SK-N-SH treated with all-trans-retinoic acid at 6 μM for 48 hours (cell line): Measurements from ENCODE around the gene EMID1.

ENCODE experiments used
- ATAC-seq: fragments of 200-7000 bp; cut with Tn5 transposase; 3 replicates; pipeline ENCODE4 v1.9.1; 2020; ENCODE audit warnings: mild to moderate bottlenecking, moderate library complexity
- BACH2 ChIP-seq: fragments of 250-450 bp; sonication (Bioruptor Pico); IDR thresholded peaks from 2 replicates; pipeline ENCODE4 v1.9.0; 2021; ENCODE audit warnings: mild to moderate bottlenecking, borderline replicate concordance
- GLIS3 ChIP-seq: fragments of 250-450 bp; sonication (Bioruptor Pico); IDR thresholded peaks from 2 replicates; pipeline ENCODE4 v1.5.0; 2020; ENCODE audit warnings: mild to moderate bottlenecking, moderate library complexity
- ISL1 ChIP-seq: fragments of 250-450 bp; sonication (Bioruptor Pico); IDR thresholded peaks from 2 replicates; pipeline ENCODE4 v2.1.2; 2022; ENCODE audit warnings: mild to moderate bottlenecking, moderate library complexity
- PPARA ChIP-seq: fragments of 250-450 bp; sonication (Bioruptor Pico); IDR thresholded peaks from 2 replicates; pipeline ENCODE4 v1.5.0; 2020; ENCODE audit warnings: mild to moderate bottlenecking, borderline replicate concordance
- RARB ChIP-seq: fragments of 250-450 bp; sonication (Bioruptor Pico); IDR thresholded peaks from 2 replicates; pipeline ENCODE4 v1.8.0; 2021; ENCODE audit warnings: mild to moderate bottlenecking, moderate library complexity
- ZC3H10 ChIP-seq: fragments of 250-450 bp; sonication (Bioruptor Pico); IDR thresholded peaks from 2 replicates; pipeline ENCODE4 v1.5.1; 2021; ENCODE audit warnings: mild to moderate bottlenecking, moderate library complexity
- ZFP3 ChIP-seq: fragments of 250-450 bp; sonication (Bioruptor Pico); IDR thresholded peaks from 2 replicates; pipeline ENCODE4 v1.5.0; 2020; ENCODE audit warnings: mild to moderate bottlenecking, moderate library complexity
- ZNF70 ChIP-seq: fragments of 450-650 bp; formaldehyde crosslinking; IDR thresholded peaks from 2 replicates; pipeline ENCODE4 v1.5.0; 2020; ENCODE audit warnings: mild to moderate bottlenecking, moderate library complexity
- ZNF8 ChIP-seq: fragments of 450-650 bp; formaldehyde crosslinking; IDR thresholded peaks from 2 replicates; pipeline ENCODE4 v1.5.0; 2020; ENCODE audit warnings: mild to moderate bottlenecking, moderate library complexity
- TF ChIP-seq, protein P1 (sequence below): fragments of 250-450 bp; sonication (Bioruptor Pico); IDR thresholded peaks from 2 replicates; pipeline ENCODE4 v1.5.1; 2021; ENCODE audit warnings: mild to moderate bottlenecking, moderate library complexity
- TF ChIP-seq, protein P2 (sequence below): fragments of 250-450 bp; sonication (Bioruptor Pico); IDR thresholded peaks from 2 replicates; pipeline ENCODE4 v1.5.0; 2020; ENCODE audit warnings: mild to moderate bottlenecking, moderate library complexity
- TF ChIP-seq, protein P3 (sequence below): fragments of 250-450 bp; sonication (Bioruptor Pico); IDR thresholded peaks from 2 replicates; pipeline ENCODE4 v1.5.1; 2020; ENCODE audit warnings: low read depth, mild to moderate bottlenecking, moderate library complexity
- TF ChIP-seq, protein P4 (sequence below): fragments of 250-450 bp; sonication (Bioruptor Pico); IDR thresholded peaks from 2 replicates; pipeline ENCODE4 v1.8.0; 2021; ENCODE audit warnings: low read depth, mild to moderate bottlenecking, moderate library complexity, borderline replicate concordance
- TF ChIP-seq, protein P5 (sequence below): fragments of 250-450 bp; sonication (Bioruptor Pico); IDR thresholded peaks from 2 replicates; pipeline ENCODE4 v1.8.0; 2020; ENCODE audit warnings: mild to moderate bottlenecking, moderate library complexity, borderline replicate concordance

Gene EMID1

DNA sequence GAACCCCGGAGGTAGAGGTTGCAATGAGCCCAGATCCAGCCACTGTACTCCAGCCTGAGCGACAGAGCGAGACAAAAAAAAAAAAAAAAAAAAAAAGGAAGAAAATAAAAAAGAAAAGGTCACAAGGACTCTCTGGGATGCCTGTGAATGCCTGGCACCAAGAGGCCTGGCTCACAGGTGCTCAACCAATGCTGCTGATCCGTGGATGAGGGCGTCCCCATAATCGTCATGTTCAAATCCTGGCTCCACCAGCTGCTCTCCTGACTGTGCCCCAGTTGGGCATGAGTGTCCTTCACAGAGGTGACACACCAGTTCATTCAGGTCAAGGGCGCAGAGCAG, 100.1 kb downstream of the EMID1 start:
- no peak for ATAC-seq
- TF ChIP-seq ZNF70 (no peak), ZFP3 (no peak), PPARA (CRISPR knock-in tag) (no peak), ZC3H10 (no peak), BACH2 (CRISPR knock-in tag) (no peak), GLIS3 (CRISPR knock-in tag) (no peak), ISL1 (CRISPR knock-in tag) (no peak), ZNF8 (CRISPR knock-in tag) (no peak), RARB (no peak)
- TF ChIP-seq, protein P1, sequence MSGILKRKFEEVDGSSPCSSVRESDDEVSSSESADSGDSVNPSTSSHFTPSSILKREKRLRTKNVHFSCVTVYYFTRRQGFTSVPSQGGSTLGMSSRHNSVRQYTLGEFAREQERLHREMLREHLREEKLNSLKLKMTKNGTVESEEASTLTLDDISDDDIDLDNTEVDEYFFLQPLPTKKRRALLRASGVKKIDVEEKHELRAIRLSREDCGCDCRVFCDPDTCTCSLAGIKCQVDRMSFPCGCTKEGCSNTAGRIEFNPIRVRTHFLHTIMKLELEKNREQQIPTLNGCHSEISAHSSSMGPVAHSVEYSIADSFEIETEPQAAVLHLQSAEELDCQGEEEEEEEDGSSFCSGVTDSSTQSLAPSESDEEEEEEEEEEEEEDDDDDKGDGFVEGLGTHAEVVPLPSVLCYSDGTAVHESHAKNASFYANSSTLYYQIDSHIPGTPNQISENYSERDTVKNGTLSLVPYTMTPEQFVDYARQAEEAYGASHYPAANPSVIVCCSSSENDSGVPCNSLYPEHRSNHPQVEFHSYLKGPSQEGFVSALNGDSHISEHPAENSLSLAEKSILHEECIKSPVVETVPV (CRISPR knock-in tag), result no peak
- TF ChIP-seq, protein P2, sequence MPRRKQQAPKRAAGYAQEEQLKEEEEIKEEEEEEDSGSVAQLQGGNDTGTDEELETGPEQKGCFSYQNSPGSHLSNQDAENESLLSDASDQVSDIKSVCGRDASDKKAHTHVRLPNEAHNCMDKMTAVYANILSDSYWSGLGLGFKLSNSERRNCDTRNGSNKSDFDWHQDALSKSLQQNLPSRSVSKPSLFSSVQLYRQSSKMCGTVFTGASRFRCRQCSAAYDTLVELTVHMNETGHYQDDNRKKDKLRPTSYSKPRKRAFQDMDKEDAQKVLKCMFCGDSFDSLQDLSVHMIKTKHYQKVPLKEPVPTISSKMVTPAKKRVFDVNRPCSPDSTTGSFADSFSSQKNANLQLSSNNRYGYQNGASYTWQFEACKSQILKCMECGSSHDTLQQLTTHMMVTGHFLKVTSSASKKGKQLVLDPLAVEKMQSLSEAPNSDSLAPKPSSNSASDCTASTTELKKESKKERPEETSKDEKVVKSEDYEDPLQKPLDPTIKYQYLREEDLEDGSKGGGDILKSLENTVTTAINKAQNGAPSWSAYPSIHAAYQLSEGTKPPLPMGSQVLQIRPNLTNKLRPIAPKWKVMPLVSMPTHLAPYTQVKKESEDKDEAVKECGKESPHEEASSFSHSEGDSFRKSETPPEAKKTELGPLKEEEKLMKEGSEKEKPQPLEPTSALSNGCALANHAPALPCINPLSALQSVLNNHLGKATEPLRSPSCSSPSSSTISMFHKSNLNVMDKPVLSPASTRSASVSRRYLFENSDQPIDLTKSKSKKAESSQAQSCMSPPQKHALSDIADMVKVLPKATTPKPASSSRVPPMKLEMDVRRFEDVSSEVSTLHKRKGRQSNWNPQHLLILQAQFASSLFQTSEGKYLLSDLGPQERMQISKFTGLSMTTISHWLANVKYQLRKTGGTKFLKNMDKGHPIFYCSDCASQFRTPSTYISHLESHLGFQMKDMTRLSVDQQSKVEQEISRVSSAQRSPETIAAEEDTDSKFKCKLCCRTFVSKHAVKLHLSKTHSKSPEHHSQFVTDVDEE (CRISPR knock-in tag), result no peak
- TF ChIP-seq, protein P3, sequence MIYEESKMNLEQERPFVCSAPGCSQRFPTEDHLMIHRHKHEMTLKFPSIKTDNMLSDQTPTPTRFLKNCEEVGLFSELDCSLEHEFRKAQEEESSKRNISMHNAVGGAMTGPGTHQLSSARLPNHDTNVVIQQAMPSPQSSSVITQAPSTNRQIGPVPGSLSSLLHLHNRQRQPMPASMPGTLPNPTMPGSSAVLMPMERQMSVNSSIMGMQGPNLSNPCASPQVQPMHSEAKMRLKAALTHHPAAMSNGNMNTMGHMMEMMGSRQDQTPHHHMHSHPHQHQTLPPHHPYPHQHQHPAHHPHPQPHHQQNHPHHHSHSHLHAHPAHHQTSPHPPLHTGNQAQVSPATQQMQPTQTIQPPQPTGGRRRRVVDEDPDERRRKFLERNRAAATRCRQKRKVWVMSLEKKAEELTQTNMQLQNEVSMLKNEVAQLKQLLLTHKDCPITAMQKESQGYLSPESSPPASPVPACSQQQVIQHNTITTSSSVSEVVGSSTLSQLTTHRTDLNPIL (CRISPR knock-in tag), result no peak
- TF ChIP-seq, protein P4, sequence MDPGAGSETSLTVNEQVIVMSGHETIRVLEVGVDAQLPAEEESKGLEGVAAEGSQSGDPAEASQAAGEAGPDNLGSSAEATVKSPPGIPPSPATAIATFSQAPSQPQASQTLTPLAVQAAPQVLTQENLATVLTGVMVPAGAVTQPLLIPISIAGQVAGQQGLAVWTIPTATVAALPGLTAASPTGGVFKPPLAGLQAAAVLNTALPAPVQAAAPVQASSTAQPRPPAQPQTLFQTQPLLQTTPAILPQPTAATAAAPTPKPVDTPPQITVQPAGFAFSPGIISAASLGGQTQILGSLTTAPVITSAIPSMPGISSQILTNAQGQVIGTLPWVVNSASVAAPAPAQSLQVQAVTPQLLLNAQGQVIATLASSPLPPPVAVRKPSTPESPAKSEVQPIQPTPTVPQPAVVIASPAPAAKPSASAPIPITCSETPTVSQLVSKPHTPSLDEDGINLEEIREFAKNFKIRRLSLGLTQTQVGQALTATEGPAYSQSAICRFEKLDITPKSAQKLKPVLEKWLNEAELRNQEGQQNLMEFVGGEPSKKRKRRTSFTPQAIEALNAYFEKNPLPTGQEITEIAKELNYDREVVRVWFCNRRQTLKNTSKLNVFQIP, result no peak
- TF ChIP-seq, protein P5, sequence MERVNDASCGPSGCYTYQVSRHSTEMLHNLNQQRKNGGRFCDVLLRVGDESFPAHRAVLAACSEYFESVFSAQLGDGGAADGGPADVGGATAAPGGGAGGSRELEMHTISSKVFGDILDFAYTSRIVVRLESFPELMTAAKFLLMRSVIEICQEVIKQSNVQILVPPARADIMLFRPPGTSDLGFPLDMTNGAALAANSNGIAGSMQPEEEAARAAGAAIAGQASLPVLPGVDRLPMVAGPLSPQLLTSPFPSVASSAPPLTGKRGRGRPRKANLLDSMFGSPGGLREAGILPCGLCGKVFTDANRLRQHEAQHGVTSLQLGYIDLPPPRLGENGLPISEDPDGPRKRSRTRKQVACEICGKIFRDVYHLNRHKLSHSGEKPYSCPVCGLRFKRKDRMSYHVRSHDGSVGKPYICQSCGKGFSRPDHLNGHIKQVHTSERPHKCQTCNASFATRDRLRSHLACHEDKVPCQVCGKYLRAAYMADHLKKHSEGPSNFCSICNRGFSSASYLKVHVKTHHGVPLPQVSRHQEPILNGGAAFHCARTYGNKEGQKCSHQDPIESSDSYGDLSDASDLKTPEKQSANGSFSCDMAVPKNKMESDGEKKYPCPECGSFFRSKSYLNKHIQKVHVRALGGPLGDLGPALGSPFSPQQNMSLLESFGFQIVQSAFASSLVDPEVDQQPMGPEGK (CRISPR knock-in tag), result no peak
- TF ChIP-seq, all 23 proteins: peak for 0

DNA sequence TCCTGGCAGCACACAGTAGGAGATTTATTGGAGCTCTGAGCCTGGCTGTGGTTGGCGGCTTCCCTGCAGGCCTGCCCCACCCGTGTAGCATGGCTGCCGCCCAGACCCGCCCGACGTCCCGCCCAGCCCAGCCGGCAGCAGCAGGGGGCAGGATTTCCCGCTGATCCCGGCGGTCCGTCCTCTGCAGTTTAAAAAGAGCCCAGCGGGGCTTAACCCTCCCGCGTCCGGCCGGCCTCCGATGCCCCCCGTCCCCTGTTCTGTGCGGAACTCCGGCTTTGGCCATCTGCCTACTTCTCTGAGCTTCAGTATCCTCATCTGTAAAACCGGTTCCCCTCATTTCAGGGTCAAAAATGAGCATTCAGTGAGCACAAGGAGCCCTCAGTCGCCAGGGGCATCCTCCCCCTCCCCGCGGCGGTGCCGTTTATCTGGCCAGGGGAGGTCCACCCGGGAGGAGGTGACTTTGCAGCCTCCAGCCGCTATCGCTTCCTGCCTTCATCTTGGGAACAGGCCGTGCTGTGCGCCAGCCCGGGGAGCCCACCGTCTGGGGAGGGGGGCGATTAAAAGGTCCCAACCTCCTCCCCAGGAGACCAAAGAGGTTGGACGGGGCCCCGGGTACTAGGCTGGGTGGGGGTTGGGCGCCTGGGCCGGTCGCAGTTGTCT, 100.6 kb downstream of the EMID1 start, which contains the start of gene GAS2L1:
Gene GAS2L1 (plus strand): TSS at position 476 of the 660 bp plus-strand sequence. CDS start 1,456 bp downstream, outside the sequence.
- ATAC-seq, result peak; percentile 78
- TF ChIP-seq ZFP3 (no peak), ZNF8 (CRISPR knock-in tag) (no peak)
- TF ChIP-seq, protein P5 (CRISPR knock-in tag), result peak; percentile 55; the same call in 1 of the 2 replicates
- TF ChIP-seq, protein P1 (CRISPR knock-in tag), result no peak
